ENCODE data around the gene NATD1.

Gene NATD1

GRCh38 chr17:21275047-21275578, 21.9 kb upstream of the NATD1 start:
- TF ChIP-seq ZNF274 (IDR thresholded peaks at IDR 0.05; ENCODE audit: low read depth, low read length): no peak
- H3K4me3 ChIP-seq (ENCODE audit: low read length): peak overlapping the region; percentile 51; the same call in 1 of the 2 replicates

- H3K4me3 ChIP-seq (ENCODE audit: low read length): no peak overlapping the region
- TF ChIP-seq ZNF274 (IDR thresholded peaks at IDR 0.05; ENCODE audit: low read depth, low read length): no peak
These were observed 19.9 kb upstream of the NATD1 start for GRCh38 chr17:21272881-21273792.

- TF ChIP-seq ZNF274 (IDR thresholded peaks at IDR 0.05; ENCODE audit: low read depth, low read length): no peak
- H3K4me3 ChIP-seq (ENCODE audit: low read length): no peak overlapping the region
These were observed 19.0 kb upstream of the NATD1 start for GRCh38 chr17:21272250-21272649.

GRCh38 chr17:21271454-21272183, 18.4 kb upstream of the NATD1 start:
- H3K4me3 ChIP-seq (ENCODE audit: low read length): no peak overlapping the region
- TF ChIP-seq ZNF274 (IDR thresholded peaks at IDR 0.05; ENCODE audit: low read depth, low read length): no peak

GRCh38 chr17:21269394-21269793, 16.2 kb upstream of the NATD1 start:
- TF ChIP-seq ZNF274 (IDR thresholded peaks at IDR 0.05; ENCODE audit: low read depth, low read length): no peak
- H3K4me3 ChIP-seq (ENCODE audit: low read length): no peak overlapping the region

GRCh38 chr17:21268596-21269188, 15.5 kb upstream of the NATD1 start:
- H3K4me3 ChIP-seq (ENCODE audit: low read length): no peak overlapping the region
- no peak for TF ChIP-seq ZNF274 (IDR thresholded peaks at IDR 0.05; ENCODE audit: low read depth, low read length)

GRCh38 chr17:21263376-21263775, 10.2 kb upstream of the NATD1 start:
- H3K4me3 ChIP-seq (ENCODE audit: low read length): no peak overlapping the region
- no peak for TF ChIP-seq ZNF274 (IDR thresholded peaks at IDR 0.05; ENCODE audit: low read depth, low read length)

GRCh38 chr17:21262259-21262993, 9.2 kb upstream of the NATD1 start:
- TF ChIP-seq ZNF274 (IDR thresholded peaks at IDR 0.05; ENCODE audit: low read depth, low read length): no peak

GRCh38 chr17:21258593-21258992, 5.4 kb upstream of the NATD1 start:
- H3K4me3 ChIP-seq (ENCODE audit: low read length): no peak overlapping the region
- TF ChIP-seq ZNF274 (IDR thresholded peaks at IDR 0.05; ENCODE audit: low read depth, low read length): no peak

More at GRCh38 chr17:21262259-21262993, 9.2 kb upstream of the NATD1 start:
- H3K4me3 ChIP-seq (ENCODE audit: low read length): no peak overlapping the region

- peak overlapping the region; percentile 48 for H3K4me3 ChIP-seq (ENCODE audit: low read length)
- TF ChIP-seq ZNF274 (IDR thresholded peaks at IDR 0.05; ENCODE audit: low read depth, low read length): no peak
These were observed 634 bp upstream of the NATD1 start for GRCh38 chr17:21253646-21254441.

GRCh38 chr17:21252289-21252795, 868 bp downstream of the NATD1 start:
- peak overlapping the region; percentile 56 for H3K4me3 ChIP-seq (ENCODE audit: low read length)
- TF ChIP-seq ZNF274 (IDR thresholded peaks at IDR 0.05; ENCODE audit: low read depth, low read length): no peak

GRCh38 chr17:21251337-21252010, 1.7 kb downstream of the NATD1 start:
- H3K4me3 ChIP-seq (ENCODE audit: low read length): no peak overlapping the region
- no peak for TF ChIP-seq ZNF274 (IDR thresholded peaks at IDR 0.05; ENCODE audit: low read depth, low read length)

All from GM08714 (cell line).